IPS-NIHi7 (cell line): ENCODE results near the gene ELMO2.

Experiments
- DNase-seq: peaks from one replicate; pipeline ENCODE4 v3.0.0; 2012; ENCODE audit warnings: mixed read lengths; ENCODE audit errors: extremely low spot score

The ELMO2 gene, protein sequence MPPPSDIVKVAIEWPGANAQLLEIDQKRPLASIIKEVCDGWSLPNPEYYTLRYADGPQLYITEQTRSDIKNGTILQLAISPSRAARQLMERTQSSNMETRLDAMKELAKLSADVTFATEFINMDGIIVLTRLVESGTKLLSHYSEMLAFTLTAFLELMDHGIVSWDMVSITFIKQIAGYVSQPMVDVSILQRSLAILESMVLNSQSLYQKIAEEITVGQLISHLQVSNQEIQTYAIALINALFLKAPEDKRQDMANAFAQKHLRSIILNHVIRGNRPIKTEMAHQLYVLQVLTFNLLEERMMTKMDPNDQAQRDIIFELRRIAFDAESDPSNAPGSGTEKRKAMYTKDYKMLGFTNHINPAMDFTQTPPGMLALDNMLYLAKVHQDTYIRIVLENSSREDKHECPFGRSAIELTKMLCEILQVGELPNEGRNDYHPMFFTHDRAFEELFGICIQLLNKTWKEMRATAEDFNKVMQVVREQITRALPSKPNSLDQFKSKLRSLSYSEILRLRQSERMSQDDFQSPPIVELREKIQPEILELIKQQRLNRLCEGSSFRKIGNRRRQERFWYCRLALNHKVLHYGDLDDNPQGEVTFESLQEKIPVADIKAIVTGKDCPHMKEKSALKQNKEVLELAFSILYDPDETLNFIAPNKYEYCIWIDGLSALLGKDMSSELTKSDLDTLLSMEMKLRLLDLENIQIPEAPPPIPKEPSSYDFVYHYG

DNA sequence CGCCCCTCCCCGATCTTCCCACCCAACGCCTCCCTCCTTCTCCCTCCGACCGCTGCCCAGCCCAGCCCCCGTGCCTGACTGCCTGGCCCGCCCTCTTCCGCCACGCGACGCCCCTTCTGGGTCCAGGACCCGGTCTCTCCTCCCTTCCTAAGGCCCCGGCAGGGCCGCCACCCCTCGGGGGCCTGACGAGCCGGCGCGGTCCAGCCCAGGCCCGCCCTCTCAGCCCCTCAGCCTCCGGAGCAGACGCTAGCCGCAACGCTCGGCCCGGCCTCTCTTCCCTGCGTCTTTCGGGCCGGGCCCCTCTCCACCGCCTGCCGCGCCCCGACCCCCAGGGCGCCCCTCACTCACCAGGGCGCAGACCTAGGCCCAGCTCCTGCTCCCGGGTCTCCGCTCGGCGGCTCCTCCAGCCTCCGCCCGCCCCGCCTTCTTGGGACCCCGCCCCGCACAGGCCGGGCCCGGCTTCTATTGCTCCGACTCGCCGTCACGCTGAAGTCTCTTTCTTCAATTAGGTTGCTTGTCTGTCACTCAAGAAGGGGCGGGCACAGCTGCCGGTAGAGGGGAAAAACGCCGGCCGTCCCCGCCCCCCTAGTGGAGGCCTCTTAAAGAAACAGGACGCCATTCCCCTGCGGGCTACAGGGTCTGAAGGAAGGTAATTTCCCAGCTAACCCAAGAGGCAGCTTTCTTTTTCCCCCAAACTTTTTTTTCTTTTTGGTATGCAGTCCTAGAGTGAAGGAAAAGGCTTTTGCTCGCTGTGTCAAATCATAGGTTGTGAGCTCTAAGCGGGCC, at the start of gene ELMO2:
Gene ELMO2, minus strand, starts transcription at position 416 of the 786 bp plus-strand sequence. CDS start 12,133 bp downstream, outside the sequence.
- DNase-seq, result peak; percentile 97

DNA sequence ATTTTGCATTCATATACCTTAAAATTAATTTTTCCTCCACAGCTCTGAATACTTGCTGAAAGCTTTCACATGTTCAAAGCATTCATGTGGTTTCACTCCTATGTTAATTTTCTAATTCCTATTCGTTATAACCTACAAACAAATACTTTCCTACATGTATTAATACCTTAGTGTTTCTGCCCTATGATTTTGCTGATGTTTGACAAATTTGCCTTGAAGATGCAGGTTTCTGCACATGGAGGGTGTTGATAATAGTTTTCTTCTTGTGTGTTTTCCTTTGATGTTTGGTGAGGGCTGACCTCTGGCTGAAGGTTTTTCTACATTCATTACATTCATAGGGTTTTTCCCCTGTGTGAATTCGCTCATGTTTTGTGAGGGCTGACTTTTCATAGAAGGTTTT, 49.3 kb upstream of the ELMO2 start:
- no peak for DNase-seq

DNA sequence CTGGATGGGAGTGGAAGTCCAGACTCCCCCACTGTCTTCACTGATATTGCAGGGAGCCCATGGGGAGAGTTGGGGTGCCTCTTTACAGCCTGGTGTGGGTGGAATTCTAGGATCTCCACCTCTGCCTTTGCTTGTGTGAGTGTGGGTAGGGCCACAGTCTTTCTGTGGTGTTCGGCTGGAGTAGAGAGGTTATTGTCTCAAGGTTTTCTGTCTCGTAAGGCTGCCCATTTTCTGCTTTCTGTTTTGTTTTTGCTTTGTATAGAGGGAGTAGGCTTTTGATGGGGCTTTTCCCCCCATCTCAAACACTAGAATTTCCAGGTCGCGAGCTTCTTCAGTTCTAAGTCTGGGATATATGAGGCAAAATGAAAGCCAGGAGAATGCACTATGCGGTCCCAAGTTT, 40.4 kb upstream of the ELMO2 start:
- DNase-seq, result no peak

DNA sequence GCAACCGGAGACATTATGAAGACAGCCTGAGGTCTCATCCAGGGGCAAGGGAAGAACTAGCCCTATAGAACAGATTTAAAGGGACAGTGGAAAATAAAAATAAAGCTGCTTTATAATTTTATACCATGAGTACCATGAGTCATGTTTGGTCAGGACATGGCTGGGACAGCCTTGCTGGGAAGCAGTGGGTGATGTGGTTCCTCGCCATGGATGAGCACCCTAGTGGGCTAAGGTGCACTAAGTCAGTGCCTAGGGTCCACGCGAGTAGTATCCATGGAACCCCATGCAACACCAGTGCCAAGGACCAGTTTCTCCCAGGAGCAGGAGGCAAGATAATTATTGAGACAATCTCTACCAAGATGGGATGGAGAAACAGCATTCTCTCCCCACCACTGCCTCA, 33.4 kb upstream of the ELMO2 start:
- DNase-seq, result no peak

DNA sequence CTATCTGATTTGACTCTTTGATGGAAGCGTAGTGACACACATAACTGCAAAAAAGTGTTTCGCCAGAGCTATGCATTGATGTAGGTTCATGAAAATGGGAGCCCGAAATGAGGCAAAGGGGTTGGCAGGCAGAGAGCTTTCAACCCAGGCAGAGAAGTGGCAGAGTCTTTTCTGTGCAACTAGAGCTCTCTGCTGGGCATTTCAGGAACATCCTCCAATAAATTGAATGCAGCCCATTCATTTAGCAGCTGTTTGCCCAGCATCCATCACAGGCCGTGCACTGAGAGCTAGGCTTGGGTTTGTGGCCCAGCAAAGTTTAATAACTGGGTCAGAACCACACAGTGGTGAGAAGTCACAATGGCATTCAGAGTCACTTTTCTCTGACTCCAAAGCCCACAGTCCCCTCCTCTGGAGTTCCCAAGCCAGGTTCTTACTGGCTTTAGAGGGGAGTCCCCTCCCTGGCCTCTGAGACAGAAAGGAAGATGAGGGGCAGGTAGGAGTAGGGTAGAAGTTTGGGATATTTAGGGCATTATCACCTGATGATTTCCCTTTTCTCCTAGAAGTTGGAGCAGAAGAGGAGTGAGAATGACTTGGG, 31.8 kb upstream of the ELMO2 start:
- DNase-seq, result peak; percentile 70

GRCh38 chr20:46435146-46435545, 28.7 kb upstream of the ELMO2 start:
- no peak for DNase-seq

- DNase-seq, result no peak
These were observed 28.2 kb upstream of the ELMO2 start for GRCh38 chr20:46434597-46434996.

- DNase-seq, result no peak
These were observed 26.6 kb upstream of the ELMO2 start for GRCh38 chr20:46433051-46433450.

DNA sequence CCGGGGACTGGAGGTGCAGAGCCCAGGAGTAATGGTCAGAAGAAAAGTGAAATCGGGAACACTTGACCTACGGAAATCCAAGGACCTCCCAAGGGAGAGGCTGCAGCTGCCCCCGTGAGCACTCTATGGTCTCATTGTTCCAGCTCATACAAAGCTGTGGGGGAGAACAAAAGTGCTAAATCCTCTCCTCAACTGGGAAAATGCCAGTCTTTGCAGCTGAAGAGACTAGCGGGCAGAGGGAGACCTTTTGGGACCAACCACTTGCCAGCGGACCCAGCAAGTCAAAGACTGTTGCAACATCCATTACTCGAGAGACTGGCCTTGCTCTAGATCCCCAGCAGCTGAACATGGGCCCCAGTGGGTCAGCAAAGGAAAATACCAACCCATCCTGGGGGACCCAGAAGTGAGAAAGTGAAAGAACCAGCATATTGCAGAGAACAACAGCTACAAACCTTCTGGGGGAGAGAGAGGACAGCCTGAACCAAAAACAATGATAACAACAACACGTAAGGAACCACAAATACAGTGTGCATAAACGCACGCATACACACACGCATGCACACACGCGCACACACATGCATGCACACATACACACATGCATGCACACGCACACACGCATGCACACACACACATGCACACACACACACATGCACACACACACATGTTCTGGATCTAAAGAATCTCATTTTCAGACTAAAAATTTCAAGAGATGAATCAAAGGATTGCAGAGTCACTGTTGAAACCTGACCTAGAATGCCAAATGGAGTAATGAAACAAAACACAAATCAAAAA, 24.7 kb upstream of the ELMO2 start:
- no peak for DNase-seq

- DNase-seq, result no peak
These were observed 21.0 kb upstream of the ELMO2 start for GRCh38 chr20:46427384-46427783.

DNA sequence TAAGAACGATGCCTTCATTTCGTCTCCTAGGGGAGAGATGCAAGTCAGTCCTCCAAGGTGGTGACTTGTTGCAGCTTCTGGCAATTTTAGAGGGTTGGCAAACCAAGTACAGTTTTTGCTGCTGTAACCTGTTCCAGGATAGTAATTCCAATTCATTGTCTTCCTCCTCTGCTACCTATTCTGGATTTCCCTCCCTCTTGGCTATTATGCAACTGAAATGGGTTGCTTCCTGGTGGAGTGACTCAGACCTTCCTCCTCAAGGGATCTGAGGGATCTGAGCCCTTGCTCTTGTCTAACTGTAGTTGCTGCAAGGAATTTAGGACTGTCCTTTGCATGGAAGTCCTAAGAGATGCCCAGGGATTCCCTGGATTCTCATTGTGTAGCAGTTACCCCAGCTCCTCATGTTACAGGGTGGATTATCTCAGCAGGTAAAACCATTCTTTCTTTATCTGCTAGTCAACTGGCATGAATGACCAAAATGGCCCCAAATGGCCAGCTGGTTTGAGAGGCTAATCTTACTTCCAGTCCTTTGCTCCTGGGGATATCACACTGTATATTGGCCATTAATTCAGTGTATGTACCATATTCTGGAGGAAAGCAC, 17.6 kb upstream of the ELMO2 start:
- DNase-seq, result peak; percentile 35

- DNase-seq, result peak; percentile 53
These were observed 16.9 kb upstream of the ELMO2 start for GRCh38 chr20:46423342-46423741.

GRCh38 chr20:46420878-46421277, 14.5 kb upstream of the ELMO2 start:
- DNase-seq, result no peak

DNA sequence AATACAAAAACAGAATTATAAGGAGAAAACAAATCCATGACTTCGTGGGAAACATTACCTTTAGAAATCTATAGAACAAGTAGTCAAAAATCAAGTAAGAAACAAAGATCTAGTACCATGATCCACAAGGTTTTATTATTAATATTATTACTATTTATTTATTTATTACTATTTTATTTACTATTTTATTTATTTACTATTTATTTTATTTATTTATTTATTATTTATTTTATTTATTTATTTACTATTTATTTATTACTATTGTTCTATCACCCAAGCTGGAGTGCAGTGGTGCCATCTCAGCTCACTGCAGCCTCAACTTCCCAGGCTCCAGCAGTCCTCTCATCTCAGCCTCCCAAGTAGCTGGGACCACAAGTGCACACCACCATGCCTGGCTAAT, 13.5 kb upstream of the ELMO2 start:
- no peak for DNase-seq

GRCh38 chr20:46416839-46417238, 10.4 kb upstream of the ELMO2 start:
- no peak for DNase-seq

GRCh38 chr20:46416421-46416820, 10.0 kb upstream of the ELMO2 start:
- no peak for DNase-seq

GRCh38 chr20:46415773-46416172, 9.4 kb upstream of the ELMO2 start:
- DNase-seq, result no peak

- DNase-seq, result no peak
These were observed 8.2 kb upstream of the ELMO2 start for GRCh38 chr20:46414608-46415007.

GRCh38 chr20:46411637-46412036, 5.2 kb upstream of the ELMO2 start:
- no peak for DNase-seq

DNA sequence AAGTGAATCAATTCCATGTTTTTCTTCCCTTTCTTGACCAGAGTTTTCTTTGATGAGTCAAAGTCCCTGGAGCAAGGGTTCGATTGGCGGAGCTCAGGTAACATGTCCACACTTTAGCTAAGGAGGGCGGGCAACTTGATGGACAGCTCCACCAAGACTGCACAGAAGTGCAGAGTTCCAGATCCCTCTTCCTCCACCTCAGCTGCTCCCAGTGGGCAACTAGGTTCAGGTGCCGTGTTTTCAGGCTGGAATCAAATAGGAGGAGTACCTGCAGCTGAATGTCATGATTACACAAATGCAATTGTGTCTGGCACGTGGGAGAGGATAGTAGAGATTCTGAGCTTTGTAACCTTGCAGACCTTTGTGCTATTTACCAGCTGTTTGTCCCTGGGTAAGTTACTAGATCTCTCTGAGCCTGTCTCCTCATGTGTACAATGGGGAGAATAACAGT, 1.9 kb upstream of the ELMO2 start:
- no peak for DNase-seq

DNA sequence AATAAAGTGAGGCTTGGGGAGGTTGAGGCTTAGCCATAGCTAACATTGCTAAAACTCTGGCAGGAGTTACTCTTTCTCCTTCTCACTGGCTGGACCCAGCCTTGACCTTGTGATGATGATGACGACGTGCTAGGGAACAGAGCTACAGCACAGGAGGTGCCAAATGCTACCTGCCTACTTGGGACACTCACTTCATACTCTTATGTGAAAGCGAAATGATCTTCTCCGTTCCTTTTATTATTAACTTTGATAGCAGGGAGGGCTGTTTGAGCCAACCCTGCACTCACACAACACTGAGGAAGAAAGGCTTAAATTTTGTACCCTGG, 1.2 kb upstream of the ELMO2 start:
- DNase-seq, result no peak
